ENCODE data around the gene PCNA. TPM values are rescaled to one million over a fixed set of nuclear protein-coding genes. Genes with fewer than 3 reads are reported as not detected.

PCNA gene
- total and polyA plus RNA-seq, 2 donors (not counting 1 experiment from before 2014, with no cell fraction given), result 31.7 to 73.4 TPM

DNA sequence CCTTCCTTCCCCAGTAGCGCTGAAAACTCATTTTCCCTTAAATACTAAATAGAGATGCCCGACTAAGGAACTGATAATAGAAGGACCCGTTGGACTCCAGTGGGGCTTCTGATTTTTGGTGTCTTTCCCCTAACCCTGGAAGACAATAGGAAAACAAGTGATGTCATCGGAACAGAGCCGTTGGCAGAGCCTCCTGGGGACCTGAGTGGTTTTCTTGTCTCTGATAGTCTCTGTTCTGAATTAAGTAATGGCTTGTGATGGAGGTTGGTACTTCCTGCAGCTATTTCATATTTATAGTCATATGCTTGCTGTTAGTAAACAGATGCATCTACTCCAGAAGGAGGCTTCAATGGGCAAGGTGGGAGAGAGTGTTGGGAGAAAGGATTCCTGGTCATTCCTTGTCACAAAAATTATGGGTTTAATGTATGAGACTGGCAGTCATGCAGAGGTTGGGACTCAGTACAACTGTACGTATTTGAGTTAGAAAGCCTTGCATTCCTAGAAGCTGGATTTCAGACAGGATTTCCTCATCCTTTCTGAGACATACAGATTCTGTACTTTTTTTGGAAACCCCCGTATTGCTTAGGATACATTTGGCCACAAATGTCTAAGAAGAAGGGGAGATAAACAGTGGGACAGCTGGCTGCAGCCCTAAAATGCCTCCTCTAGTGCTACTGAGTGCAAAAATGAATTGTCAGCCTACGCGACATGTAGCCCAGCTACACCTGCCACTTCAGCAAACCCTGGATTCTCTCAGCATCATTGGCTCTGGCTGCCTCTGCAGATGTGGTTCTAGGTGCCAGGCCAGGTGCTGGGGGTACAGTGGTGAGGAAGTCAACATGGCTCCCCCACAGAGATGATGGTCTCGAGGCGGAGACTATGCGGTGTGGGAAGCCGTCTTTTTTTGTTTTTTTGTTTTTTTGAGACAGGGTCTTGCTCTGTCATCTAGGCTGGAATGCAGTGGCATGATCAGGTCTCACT, 45.2 kb upstream of the PCNA start:
- CTCF ChIA-PET, result interaction anchor here (1.1 kb wide), 1 partner anchor 39 kb away, joined by 3 read pairs; no protein-coding TSS in a partner anchor

More for the DNA sequence above, 45.2 kb upstream of the PCNA start:
- peaks cover 75% of the 10 kb centered on the region for H3K4me1 Mint-ChIP-seq
- no peak overlapping the region for H2AFZ ChIP-seq (ENCODE audit: insufficient read depth, low read depth, low read length, poor library complexity, severe bottlenecking)
- DNase-seq, result no peak
- POLR2A ChIA-PET, result interaction anchor here (1.0 kb wide), 1 partner anchor 38 kb away, joined by 3 read pairs; the partner anchor contains the start of gene CDS2
- H3K27ac ChIP-seq (ENCODE audit: low read length in 2 of 2), result no peak overlapping the region
- H3K27me3 ChIP-seq (replicated peaks in 1 of 4; ENCODE audit: control extremely low read depth in 1 of 4, control insufficient read depth in 3 of 4, insufficient read depth in 4 of 4, low read length in 3 of 4), result no peaks in the 10 kb centered on the region
- ATAC-seq (ENCODE audit: low read depth), result no peak
- peaks cover 0 to 2% of the 10 kb centered on the region in 2 experiments for H3K36me3 ChIP-seq (replicated peaks in 1 of 2; ENCODE audit: control extremely low read depth in 1 of 2, control insufficient read depth in 1 of 2, extremely low read depth in 1 of 2, insufficient read depth in 2 of 2, low read length in 1 of 2)
- peaks cover 94% of the 10 kb centered on the region for H3K79me2 ChIP-seq (ENCODE audit: control insufficient read depth, insufficient read depth, low read length)
- no peak overlapping the region for H3K4me3 Mint-ChIP-seq
- WGBS (ENCODE audit: insufficient coverage), result 78% methylated on average over 3 of the region's 13 CpGs
- no peak overlapping the region for H3K9ac ChIP-seq (ENCODE audit: low read length)
- no peak overlapping the region for H3K4me2 ChIP-seq (replicated peaks; ENCODE audit: low read depth, low read length, poor library complexity, severe bottlenecking)
- H3K9me3 Mint-ChIP-seq (ENCODE audit: insufficient read depth), result no peaks in the 10 kb centered on the region
- TF ChIP-seq, protein P1, sequence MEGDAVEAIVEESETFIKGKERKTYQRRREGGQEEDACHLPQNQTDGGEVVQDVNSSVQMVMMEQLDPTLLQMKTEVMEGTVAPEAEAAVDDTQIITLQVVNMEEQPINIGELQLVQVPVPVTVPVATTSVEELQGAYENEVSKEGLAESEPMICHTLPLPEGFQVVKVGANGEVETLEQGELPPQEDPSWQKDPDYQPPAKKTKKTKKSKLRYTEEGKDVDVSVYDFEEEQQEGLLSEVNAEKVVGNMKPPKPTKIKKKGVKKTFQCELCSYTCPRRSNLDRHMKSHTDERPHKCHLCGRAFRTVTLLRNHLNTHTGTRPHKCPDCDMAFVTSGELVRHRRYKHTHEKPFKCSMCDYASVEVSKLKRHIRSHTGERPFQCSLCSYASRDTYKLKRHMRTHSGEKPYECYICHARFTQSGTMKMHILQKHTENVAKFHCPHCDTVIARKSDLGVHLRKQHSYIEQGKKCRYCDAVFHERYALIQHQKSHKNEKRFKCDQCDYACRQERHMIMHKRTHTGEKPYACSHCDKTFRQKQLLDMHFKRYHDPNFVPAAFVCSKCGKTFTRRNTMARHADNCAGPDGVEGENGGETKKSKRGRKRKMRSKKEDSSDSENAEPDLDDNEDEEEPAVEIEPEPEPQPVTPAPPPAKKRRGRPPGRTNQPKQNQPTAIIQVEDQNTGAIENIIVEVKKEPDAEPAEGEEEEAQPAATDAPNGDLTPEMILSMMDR (IDR thresholded peaks at IDR 0.05), result no peak
- TF ChIP-seq EZH2 (IDR thresholded peaks at IDR 0.05; ENCODE audit: borderline replicate concordance, insufficient read depth, low read depth, low read length, poor library complexity, severe bottlenecking), result no peak
- no peak overlapping the region for H3K4me3 ChIP-seq (ENCODE audit: control extremely low read depth in 1 of 5, extremely low read depth in 1 of 5, insufficient read depth in 1 of 5, low read depth in 2 of 5, low read length in 4 of 5)
- peaks cover 29 to 40% of the 10 kb centered on the region in 2 donors for H3K4me1 ChIP-seq (ENCODE audit: control insufficient read depth in 2 of 2, insufficient read depth in 2 of 2, low read length in 2 of 2)
- H3K27me3 Mint-ChIP-seq, result no peaks in the 10 kb centered on the region
- intact Hi-C loops (cut with micrococcal nuclease), result no loop called here
- no peak overlapping the region for H3K27ac Mint-ChIP-seq
- peaks cover 56% of the 10 kb centered on the region for H4K20me1 ChIP-seq (ENCODE audit: control insufficient read depth, insufficient read depth, low read length, poor library complexity, severe bottlenecking)
- no peaks in the 10 kb centered on the region for H3K9me3 ChIP-seq (ENCODE audit: control extremely low read depth in 1 of 3, control insufficient read depth in 2 of 3, insufficient read depth in 1 of 3, low read length in 2 of 3)

Data from B cell (primary cell).